Naive thymus-derived CD8-positive, alpha-beta T cell (primary cell): Measurements from ENCODE around the gene C10orf71. TPM values are rescaled to one million over a fixed set of nuclear protein-coding genes. Genes with fewer than 3 reads are reported as not detected.

ENCODE experiments used
- ATAC-seq, 2 donors: fragments of 150-1000 bp; cut with Tn5 transposase in 1 of 2; sonication (Bioruptor Pico), chemical (Tn5 transposase) in 1 of 2; 1 replicate in 1 of 2; 2 replicates in 1 of 2; pipeline ENCODE4 v1.10.0; 2021; ENCODE audit warnings: mild to moderate bottlenecking in 2 of 2, moderate library complexity in 2 of 2
- POLR2A ChIA-PET: fragments of 350-600 bp; sonication (Branson Sonifier 250); formaldehyde crosslinking; loops from one replicate; lab custom pipeline; 2021; ENCODE audit warnings: antibody characterized with exemption; lab: Charles Lee
- DNase-seq, 10 donors: peaks; one replicate each; pipeline versions ENCODE4 v3.0.0 to v3.0.0-alpha.2; 2020 to 2022
- H3K27ac Mint-ChIP-seq, 10 donors: one replicate each; pipeline ENCODE4 v1.8.0; 2020 to 2022; ENCODE audit warnings: mild to moderate bottlenecking in 10 of 10, mixed read lengths in 10 of 10, moderate library complexity in 4 of 10, inconsistent platforms in 1 of 10
- H3K27me3 Mint-ChIP-seq, 5 donors: one replicate each; pipeline ENCODE4 v1.8.0; 2021 to 2022; ENCODE audit warnings: mixed read lengths in 5 of 5
- H3K36me3 Mint-ChIP-seq, 3 donors: one replicate each; pipeline ENCODE4 v1.8.0; 2020 to 2022; ENCODE audit warnings: mixed read lengths in 3 of 3, mild to moderate bottlenecking in 2 of 3, inconsistent platforms in 1 of 3
- H3K4me1 Mint-ChIP-seq, 4 donors: one replicate each; pipeline ENCODE4 v1.8.0; 2021 to 2022; ENCODE audit warnings: mixed read lengths in 4 of 4
- H3K4me3 Mint-ChIP-seq, 10 donors: one replicate each; pipeline ENCODE4 v1.8.0; 2020 to 2022; ENCODE audit warnings: mild to moderate bottlenecking in 10 of 10, mixed read lengths in 10 of 10, moderate library complexity in 6 of 10, inconsistent platforms in 1 of 10
- H3K9me3 Mint-ChIP-seq, 9 donors: one replicate each; pipeline ENCODE4 v1.8.0; 2020 to 2022; ENCODE audit warnings: mixed read lengths in 9 of 9, mild to moderate bottlenecking in 3 of 9, inconsistent platforms in 1 of 9, moderate library complexity in 1 of 9
- polyA plus RNA-seq, 3 donors: library from polyadenylated mRNA; unstranded; fragments of 300-500 nt; fragmentation: Illumina TruSeq; gene quantifications; one replicate each; pipeline ENCODE4 v1.2.3, GENCODE V29; 2021
- total RNA-seq, 8 experiments: library from RNA in 2 of 8; stranded (reverse) in 2 of 8; gene quantifications; one replicate each; pipeline ENCODE4 v1.2.3 and lab custom pipeline; 2021 to 2026

C10orf71 gene
- total and polyA plus RNA-seq, 5 experiments from 2014 or later: not detected

- Mint-ChIP-seq H3K4me3 (no peak overlapping the region), H3K4me1 (peaks cover 0 to 2% (median 0%) of the 10 kb centered on the region in 4 donors), H3K27me3 (peaks cover 0 to 9% (median 7%) of the 10 kb centered on the region in 5 donors), H3K27ac (no peak overlapping the region), H3K9me3 (peaks cover 0 to 5% (median 0%) of the 10 kb centered on the region in 9 donors), H3K36me3 (no peaks in the 10 kb centered on the region)
- ATAC-seq (no peak), DNase-seq (no peak)
- POLR2A ChIA-PET: no interaction called here
Observed at GRCh38 chr10:49356181-49356580, 57.2 kb downstream of the C10orf71 start.

- Mint-ChIP-seq H3K4me1 (peaks cover 0 to 2% (median under 1%) of the 10 kb centered on the region in 4 donors), H3K27me3 (peaks cover 0 to 5% (median 2%) of the 10 kb centered on the region in 5 donors), H3K27ac (no peak overlapping the region), H3K4me3 (no peak overlapping the region), H3K9me3 (peaks cover 0 to 5% (median 0%) of the 10 kb centered on the region in 9 donors), H3K36me3 (no peaks in the 10 kb centered on the region)
- DNase-seq (no peak), ATAC-seq (no peak)
- POLR2A ChIA-PET: no interaction called here
Observed at GRCh38 chr10:49356944-49357343, 58.0 kb downstream of the C10orf71 start.

- H3K27me3 Mint-ChIP-seq: peaks cover 0 to 6% (median 2%) of the 10 kb centered on the region in 5 donors
Observed at GRCh38 chr10:49357910-49358309, 58.9 kb downstream of the C10orf71 start.

GRCh38 chr10:49359349-49360270 lies 60.6 kb downstream of the C10orf71 start:
- POLR2A ChIA-PET: no interaction called here
- DNase-seq (no peak), ATAC-seq (no peak)
- Mint-ChIP-seq H3K36me3 (no peaks in the 10 kb centered on the region), H3K27me3 (peaks cover 0 to 6% (median 2%) of the 10 kb centered on the region in 5 donors), H3K27ac (no peak overlapping the region), H3K4me3 (no peak overlapping the region), H3K4me1 (peaks cover 0 to 3% (median under 1%) of the 10 kb centered on the region in 4 donors), H3K9me3 (peaks cover 0 to 5% (median 0%) of the 10 kb centered on the region in 9 donors)

More at GRCh38 chr10:49357910-49358309, 58.9 kb downstream of the C10orf71 start:
- no peak overlapping the region for H3K27ac Mint-ChIP-seq
- peaks cover 0 to 3% (median under 1%) of the 10 kb centered on the region in 4 donors for H3K4me1 Mint-ChIP-seq
- no peak overlapping the region for H3K4me3 Mint-ChIP-seq
- DNase-seq (no peak), ATAC-seq (no peak)
- H3K36me3 Mint-ChIP-seq: no peaks in the 10 kb centered on the region
- H3K9me3 Mint-ChIP-seq: peaks cover 0 to 5% (median 0%) of the 10 kb centered on the region in 9 donors
- POLR2A ChIA-PET: no interaction called here

GRCh38 chr10:49360271-49361177 lies 61.6 kb downstream of the C10orf71 start:
- H3K9me3 Mint-ChIP-seq: peaks cover 0 to 5% (median 0%) of the 10 kb centered on the region in 9 donors
- POLR2A ChIA-PET: no interaction called here
- ATAC-seq: no peak
- DNase-seq: no peak
- peaks cover 0 to 6% (median 2%) of the 10 kb centered on the region in 5 donors for H3K27me3 Mint-ChIP-seq
- no peak overlapping the region for H3K27ac Mint-ChIP-seq
- no peaks in the 10 kb centered on the region for H3K36me3 Mint-ChIP-seq
- H3K4me3 Mint-ChIP-seq: no peak overlapping the region
- H3K4me1 Mint-ChIP-seq: peaks cover 0 to 3% (median under 1%) of the 10 kb centered on the region in 4 donors

- DNase-seq (no peak), ATAC-seq (no peak)
- Mint-ChIP-seq H3K27me3 (peaks cover 0 to 6% (median 2%) of the 10 kb centered on the region in 5 donors), H3K27ac (no peak overlapping the region), H3K36me3 (no peaks in the 10 kb centered on the region), H3K4me1 (peaks cover 0 to 3% (median 0%) of the 10 kb centered on the region in 4 donors), H3K4me3 (no peak overlapping the region), H3K9me3 (peaks cover 0 to 5% (median 0%) of the 10 kb centered on the region in 9 donors)
- POLR2A ChIA-PET: no interaction called here
Observed at GRCh38 chr10:49361178-49361554, 62.2 kb downstream of the C10orf71 start.

- peaks cover 0 to 3% (median 0%) of the 10 kb centered on the region in 4 donors for H3K4me1 Mint-ChIP-seq
- ATAC-seq: no peak
- H3K9me3 Mint-ChIP-seq: peaks cover 0 to 5% (median 0%) of the 10 kb centered on the region in 9 donors
- no peak overlapping the region for H3K27ac Mint-ChIP-seq
- POLR2A ChIA-PET: no interaction called here
- H3K27me3 Mint-ChIP-seq: peaks cover 0 to 6% (median 2%) of the 10 kb centered on the region in 5 donors
- H3K4me3 Mint-ChIP-seq: no peak overlapping the region
- no peaks in the 10 kb centered on the region for H3K36me3 Mint-ChIP-seq
- no peak for DNase-seq
Observed at GRCh38 chr10:49361735-49362568, 63.0 kb downstream of the C10orf71 start.

GRCh38 chr10:49362596-49363260 lies 63.8 kb downstream of the C10orf71 start:
- Mint-ChIP-seq H3K36me3 (no peaks in the 10 kb centered on the region), H3K4me1 (peaks cover 0 to 3% (median 0%) of the 10 kb centered on the region in 4 donors), H3K9me3 (peaks cover 0 to 2% (median 0%) of the 10 kb centered on the region in 9 donors), H3K4me3 (no peak overlapping the region), H3K27me3 (peaks cover 0 to 6% (median 2%) of the 10 kb centered on the region in 5 donors), H3K27ac (no peak overlapping the region)
- DNase-seq (no peak), ATAC-seq (no peak)
- POLR2A ChIA-PET: no interaction called here

GRCh38 chr10:49363309-49364031 lies 64.5 kb downstream of the C10orf71 start:
- Mint-ChIP-seq H3K27me3 (peaks cover 0 to 6% (median 2%) of the 10 kb centered on the region in 5 donors), H3K27ac (no peak overlapping the region), H3K4me3 (no peak overlapping the region), H3K36me3 (no peaks in the 10 kb centered on the region), H3K9me3 (no peaks in the 10 kb centered on the region), H3K4me1 (peaks cover 0 to 3% (median 0%) of the 10 kb centered on the region in 4 donors)
- POLR2A ChIA-PET: no interaction called here
- ATAC-seq (no peak), DNase-seq (no peak)

- Mint-ChIP-seq H3K4me3 (no peak overlapping the region), H3K36me3 (no peaks in the 10 kb centered on the region), H3K27ac (no peak overlapping the region), H3K27me3 (peaks cover 0 to 3% (median 2%) of the 10 kb centered on the region in 5 donors), H3K9me3 (no peaks in the 10 kb centered on the region), H3K4me1 (peaks cover 0 to 3% (median 0%) of the 10 kb centered on the region in 4 donors)
- DNase-seq (no peak), ATAC-seq (no peak)
- POLR2A ChIA-PET: no interaction called here
Observed at GRCh38 chr10:49364051-49364450, 65.1 kb downstream of the C10orf71 start.

- Mint-ChIP-seq H3K27me3 (peaks cover 0 to 5% (median 3%) of the 10 kb centered on the region in 5 donors), H3K9me3 (no peaks in the 10 kb centered on the region), H3K36me3 (no peaks in the 10 kb centered on the region), H3K4me1 (peaks cover 0 to 3% (median 0%) of the 10 kb centered on the region in 4 donors), H3K27ac (no peak overlapping the region), H3K4me3 (no peak overlapping the region)
- POLR2A ChIA-PET: no interaction called here
- DNase-seq (no peak), ATAC-seq (no peak)
Observed at GRCh38 chr10:49364747-49365146, 65.8 kb downstream of the C10orf71 start.
